GM10248 (cell line): ENCODE results near the gene NKAIN4.

Source experiments
- CTCF ChIA-PET: fragments of 300-600 bp; sonication (Branson Sonifier 250); formaldehyde crosslinking; extraction: SDS; loops from one replicate; lab custom pipeline; 2021; ENCODE audit warnings: antibody characterized with exemption; lab: Yijun Ruan, JAX
- POLR2A ChIA-PET: fragments of 350-650 bp; sonication (Branson Sonifier 250); formaldehyde crosslinking; extraction: SDS; loops from one replicate; lab custom pipeline; 2020; ENCODE audit warnings: antibody characterized with exemption; lab: Yijun Ruan, JAX
- DNase-seq: peaks from one replicate; pipeline ENCODE4 v3.0.0; 2012; ENCODE audit errors: extremely low spot score
- TF ChIP-seq, protein P1 (sequence below): IDR thresholded peaks from 2 replicates; pipeline ENCODE4 v1.5.1; 2012; ENCODE audit warnings: mild to moderate bottlenecking, low read depth; ENCODE audit errors: extremely low read depth, missing control alignments, control extremely low read depth

The NKAIN4 gene

DNA sequence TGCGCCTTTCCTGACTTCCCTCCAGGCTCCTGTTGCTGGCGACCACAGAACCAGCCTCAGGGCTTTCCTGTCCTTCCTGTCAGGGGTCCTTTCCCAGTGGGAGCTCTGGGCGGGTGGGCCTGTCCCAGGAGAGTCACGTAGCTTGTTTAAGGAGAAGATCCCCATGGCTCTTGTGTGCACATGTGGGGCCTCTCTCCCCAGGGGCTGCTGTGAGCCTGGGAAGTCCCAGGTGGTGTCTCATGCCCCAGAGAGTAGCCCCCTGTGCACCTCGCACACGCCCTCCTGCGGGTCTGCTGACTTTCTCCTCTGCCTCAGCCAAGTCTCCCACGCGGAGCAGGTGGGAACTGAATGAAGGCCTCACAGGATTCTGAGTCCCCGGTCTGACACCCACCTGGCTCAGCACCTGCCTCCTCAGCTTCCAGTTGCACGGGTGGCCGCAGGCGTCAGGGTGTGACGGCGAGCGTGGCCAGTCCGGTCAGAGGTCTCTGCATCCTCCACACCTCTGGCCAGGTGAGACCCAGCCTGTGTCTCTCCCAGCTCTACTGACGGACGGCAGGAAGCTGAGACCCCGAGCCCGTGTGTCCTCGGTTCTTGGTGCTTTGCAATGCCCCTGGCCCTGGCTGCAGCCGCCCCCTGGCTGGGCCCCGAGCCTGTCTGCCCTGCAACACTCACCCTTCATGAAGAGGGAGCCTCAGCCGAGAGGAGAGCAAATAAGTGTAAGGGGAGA, 5.6 kb upstream of the NKAIN4 start:
- TF ChIP-seq, protein P1, sequence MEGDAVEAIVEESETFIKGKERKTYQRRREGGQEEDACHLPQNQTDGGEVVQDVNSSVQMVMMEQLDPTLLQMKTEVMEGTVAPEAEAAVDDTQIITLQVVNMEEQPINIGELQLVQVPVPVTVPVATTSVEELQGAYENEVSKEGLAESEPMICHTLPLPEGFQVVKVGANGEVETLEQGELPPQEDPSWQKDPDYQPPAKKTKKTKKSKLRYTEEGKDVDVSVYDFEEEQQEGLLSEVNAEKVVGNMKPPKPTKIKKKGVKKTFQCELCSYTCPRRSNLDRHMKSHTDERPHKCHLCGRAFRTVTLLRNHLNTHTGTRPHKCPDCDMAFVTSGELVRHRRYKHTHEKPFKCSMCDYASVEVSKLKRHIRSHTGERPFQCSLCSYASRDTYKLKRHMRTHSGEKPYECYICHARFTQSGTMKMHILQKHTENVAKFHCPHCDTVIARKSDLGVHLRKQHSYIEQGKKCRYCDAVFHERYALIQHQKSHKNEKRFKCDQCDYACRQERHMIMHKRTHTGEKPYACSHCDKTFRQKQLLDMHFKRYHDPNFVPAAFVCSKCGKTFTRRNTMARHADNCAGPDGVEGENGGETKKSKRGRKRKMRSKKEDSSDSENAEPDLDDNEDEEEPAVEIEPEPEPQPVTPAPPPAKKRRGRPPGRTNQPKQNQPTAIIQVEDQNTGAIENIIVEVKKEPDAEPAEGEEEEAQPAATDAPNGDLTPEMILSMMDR: no peak
- CTCF ChIA-PET: interaction anchor here (3.6 kb wide), 1 partner anchor 36 kb away, joined by 19 read pairs; no protein-coding TSS in a partner anchor
- POLR2A ChIA-PET: no interaction called here

DNA sequence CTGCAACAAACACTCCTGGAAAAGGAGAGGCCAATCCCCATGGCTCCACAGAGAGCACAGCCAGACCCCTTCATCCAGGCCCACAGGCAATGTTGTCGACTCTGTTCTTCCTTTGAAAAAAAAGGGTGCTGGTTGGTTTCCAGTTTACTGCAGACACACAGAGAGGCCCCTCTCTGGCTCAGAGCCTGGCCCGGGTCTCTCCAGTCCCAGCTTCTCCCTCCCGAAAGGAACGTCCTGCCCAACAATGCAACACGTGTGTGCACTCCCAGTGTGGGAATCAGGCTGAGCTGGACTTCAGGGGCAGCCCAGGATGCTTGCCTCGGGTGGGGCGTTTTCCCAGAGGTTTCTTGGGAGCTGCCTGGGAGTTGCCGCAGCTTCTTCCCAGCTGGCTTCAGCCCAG, 4.5 kb upstream of the NKAIN4 start:
- ChIA-PET CTCF (interaction anchor here (3.6 kb wide), 1 partner anchor 35 kb away, joined by 19 read pairs; no protein-coding TSS in a partner anchor), POLR2A (no interaction called here)
- TF ChIP-seq, protein P1: no peak
- no peak for DNase-seq

More for the DNA sequence above, 5.6 kb upstream of the NKAIN4 start:
- no peak for DNase-seq

DNA sequence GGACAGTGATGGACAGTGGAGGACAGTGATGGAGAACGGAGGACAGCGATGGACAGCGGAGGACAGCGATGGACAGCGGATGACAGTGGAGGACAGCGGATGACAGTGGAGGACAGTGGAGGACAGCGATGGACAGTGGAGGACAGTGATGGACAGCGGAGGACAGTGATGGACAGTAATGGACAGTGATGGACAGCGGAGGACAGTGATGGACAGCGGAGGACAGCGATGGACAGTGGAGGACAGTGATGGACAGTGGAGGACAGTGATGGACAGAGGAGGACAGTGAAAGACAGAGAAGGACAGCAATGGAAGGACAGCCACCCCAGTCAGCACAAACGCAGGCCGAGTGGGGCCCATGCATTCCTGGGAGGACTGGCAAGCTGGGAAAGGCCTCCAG, 3.4 kb upstream of the NKAIN4 start:
- CTCF ChIA-PET: interaction anchor here (3.6 kb wide), 1 partner anchor 34 kb away, joined by 19 read pairs; no protein-coding TSS in a partner anchor
- POLR2A ChIA-PET: no interaction called here

DNA sequence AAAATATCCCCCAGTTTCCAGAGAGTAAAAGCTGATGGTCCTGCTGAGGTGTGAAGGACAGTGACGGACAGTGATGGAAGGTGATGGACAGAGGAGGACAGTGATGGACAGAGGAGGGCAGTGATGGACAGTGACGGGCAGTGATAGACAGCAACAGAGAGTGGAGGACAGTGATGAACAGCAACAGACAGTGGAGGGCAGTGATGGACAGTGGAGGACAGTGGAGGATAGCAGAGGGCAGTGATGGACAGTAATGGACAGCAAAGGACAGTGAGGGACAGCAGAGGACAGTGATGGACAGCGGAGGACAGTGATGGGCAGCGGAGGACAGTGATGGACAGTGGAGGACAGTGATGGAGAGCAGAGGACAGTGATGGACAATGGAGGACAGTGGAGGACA, 2.7 kb upstream of the NKAIN4 start:
- POLR2A ChIA-PET: no interaction called here
- TF ChIP-seq, protein P1: no peak
- CTCF ChIA-PET: no interaction called here
- no peak for DNase-seq

More for the DNA sequence above, 3.4 kb upstream of the NKAIN4 start:
- no peak for DNase-seq
- TF ChIP-seq, protein P1: no peak

DNA sequence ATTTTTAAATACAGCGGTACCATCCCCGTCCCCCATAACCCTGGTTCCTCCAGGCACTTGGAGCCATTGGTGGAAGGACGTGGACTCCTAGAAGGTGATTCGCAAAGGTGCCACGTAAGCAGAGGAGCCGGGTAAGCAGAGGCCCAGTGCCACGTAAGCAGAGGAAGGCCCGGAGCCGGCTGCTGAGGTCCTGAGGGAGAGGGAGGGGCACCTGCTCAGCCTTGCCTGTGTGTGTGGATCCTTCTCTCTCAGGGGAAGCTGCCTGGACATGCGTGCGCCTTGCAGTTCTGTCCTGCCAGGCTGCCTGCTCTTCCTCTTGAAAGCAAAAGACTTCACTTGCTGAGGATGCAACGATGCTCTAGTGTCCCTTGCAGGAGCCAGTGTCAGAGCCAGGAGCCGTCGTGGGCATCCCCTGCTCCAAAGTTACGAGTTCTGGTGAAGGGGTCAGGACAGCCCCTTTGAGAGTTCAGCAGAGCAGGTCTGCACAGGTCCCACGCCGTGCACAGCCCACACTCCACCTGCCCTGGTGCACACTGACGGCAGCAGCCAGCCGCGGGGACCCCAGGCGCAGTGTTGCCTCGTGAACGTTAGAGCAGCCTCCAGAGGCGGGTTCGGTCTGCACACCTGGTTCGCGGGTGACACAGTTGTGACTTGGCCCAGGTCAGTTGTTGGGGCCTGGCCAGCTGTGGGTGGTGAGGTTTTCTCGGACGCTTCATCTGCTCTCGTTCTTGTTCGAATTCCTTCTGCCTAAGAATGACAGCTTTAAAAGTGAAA, 1.9 kb upstream of the NKAIN4 start:
- TF ChIP-seq, protein P1: no peak
- CTCF ChIA-PET: interaction anchor here (2.1 kb wide), 1 partner anchor 10 kb away, joined by 4 read pairs; no protein-coding TSS in a partner anchor
- POLR2A ChIA-PET: no interaction called here
- no peak for DNase-seq

DNA sequence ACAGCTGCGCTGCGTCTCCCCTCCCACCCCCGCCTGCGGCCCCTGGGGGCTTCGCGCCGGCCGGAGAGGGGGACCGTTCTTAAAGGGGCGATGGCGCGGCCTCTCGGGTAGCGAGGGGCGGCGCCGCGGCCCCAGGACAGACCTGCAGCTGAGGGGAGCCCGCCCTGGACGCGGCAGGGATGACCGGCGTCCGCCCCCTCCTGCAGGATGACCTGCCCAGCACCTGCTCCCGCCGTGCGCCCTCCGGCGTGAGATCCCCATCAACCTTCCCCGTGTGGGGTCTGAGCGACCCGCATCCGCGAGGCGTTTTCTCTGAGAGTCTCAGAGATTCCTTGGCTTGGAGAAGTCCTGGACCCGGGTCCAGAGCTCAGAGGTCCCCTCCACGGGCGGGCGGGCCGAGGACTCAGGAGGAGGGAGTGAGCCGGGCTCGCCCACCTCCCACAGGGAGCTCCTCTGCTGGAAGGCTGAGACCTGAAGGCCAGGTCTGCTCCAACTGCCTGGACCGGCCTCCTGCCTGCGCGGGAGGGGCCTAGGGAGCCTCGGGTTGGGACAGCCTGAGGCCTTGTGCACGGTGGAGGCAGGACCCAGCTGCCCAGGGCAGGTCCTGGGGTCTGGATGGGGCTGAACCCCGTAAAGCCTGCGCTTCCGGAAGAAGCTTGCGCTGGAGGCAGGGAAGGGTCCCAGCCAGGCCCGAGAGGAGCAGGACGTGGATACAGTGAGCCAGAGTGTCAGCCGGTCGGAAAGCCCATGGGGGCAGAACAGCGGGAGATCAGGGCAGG, 532 bp upstream of the NKAIN4 start:
- CTCF ChIA-PET: interaction anchor here (0.5 to 2.1 kb wide), 4 partner anchors 9 to 408 kb away, joined by 3 to 11 read pairs (median 4); no protein-coding TSS in a partner anchor
- POLR2A ChIA-PET: no interaction called here
- no peak for DNase-seq
- TF ChIP-seq, protein P1: no peak
